HG03139 (cell line): ENCODE results near the gene ZC3H7B.
"Not testable (repeated sequence)": the region's sequence is repeated elsewhere in the genome, so short reads cannot be mapped to it uniquely, and the experiment has no call there.

ENCODE experiments used
- ATAC-seq: cut with Tn5 transposase; IDR thresholded peaks from one replicate; pipeline ENCODE4 v1.9.1; 2021; ENCODE audit not compliant: unreplicated experiment

Gene ZC3H7B

GRCh38 chr22:41301085-41302020 lies at the start of gene ZC3H7B:
Gene ZC3H7B, plus strand, starts transcription at chr22:41301525. Its CDS starts 19,136 bp downstream, at chr22:41320661.
- peak; percentile 87 for ATAC-seq

DNA sequence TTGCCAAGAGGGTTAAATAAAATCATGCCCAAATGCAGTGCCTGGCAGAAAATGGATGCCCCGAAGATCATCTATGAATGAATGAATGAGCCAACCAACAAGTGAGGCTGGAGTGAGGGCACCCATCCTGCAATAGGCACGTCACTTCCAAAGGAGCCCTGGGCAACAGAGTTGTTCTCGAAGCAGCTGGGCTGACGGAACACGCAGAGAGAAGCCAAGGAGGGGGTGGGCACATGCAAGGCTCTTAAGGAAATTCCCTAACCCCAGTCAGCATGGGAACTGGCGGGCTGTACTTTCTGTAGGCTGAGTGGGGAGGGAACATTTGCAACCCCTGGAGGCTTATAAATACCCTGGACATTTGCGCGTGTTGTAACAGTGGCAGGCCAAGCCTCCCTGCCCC lies 49.0 kb upstream of the ZC3H7B start:
- ATAC-seq, result no peak

GRCh38 chr22:41254230-41254629 lies 47.1 kb upstream of the ZC3H7B start:
- ATAC-seq, result no peak

DNA sequence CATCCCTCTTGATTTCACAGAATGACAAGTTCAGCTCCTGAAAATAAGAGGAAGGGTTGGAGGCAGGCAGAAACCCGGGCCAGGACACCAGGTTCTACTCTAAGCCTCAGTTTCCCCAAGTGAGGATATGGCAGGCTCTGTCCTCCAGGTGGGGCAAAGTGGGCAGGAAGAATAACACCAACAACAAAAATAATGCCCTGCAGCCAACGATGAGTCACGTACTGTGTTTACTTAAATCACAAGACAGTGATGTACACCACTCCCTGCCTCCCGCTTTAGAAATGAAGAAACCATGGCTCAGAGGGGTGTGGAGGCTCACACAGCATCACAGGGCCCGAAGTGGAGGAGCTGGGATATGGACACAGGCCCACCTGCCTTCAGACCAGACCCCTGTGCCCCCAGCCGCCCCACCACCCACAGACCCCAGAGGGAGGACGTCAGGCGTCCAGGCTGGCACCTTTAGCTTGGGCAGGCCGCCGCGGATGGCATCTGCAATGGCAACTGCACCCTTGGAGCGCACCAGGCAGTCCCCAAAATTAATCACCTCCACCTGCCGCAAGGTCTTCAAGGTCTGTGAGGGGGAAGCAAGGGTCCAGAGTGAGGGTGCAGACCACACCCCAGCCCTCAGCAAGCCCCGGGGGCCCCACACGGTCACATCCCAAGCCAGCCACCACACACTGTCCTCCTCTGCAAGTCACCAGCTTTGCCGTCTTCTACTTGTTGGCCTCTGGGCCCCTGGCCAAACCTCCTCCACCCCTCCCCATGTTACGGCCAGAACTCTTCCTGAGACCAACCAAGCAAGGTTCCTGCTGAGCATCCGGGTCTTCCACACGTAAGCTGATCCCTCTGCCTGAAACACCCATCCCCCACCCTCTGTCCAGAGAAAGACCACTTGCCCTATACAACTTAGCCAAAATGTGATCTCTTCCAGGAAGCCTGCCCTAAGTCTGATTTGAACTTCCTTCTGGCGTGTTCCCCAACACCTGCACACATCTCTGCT lies 44.8 kb upstream of the ZC3H7B start:
- no peak for ATAC-seq

- no peak for ATAC-seq
Observed at GRCh38 chr22:41257696-41258095, 43.6 kb upstream of the ZC3H7B start.

- ATAC-seq, result not testable (repeated sequence)
Observed at GRCh38 chr22:41259756-41260155, 41.6 kb upstream of the ZC3H7B start.

DNA sequence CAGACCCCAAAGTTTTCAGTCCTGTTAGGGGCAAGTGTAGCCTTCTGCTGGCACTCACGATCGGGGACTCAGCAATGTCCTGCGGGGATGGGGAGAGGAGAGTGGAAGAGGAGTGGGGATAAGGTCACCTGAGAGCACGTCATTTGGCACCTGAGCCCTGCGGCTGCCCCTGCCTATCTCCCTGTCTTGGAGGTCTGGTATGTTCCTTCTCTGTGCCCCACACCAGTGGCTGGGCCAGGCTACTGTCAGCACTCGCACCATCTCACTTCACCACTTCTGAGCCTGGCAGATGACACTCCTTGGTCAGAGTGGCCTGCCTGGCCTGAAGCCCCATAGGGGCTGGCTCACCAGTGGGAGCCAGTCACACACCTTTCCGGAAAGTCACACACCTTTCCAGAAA lies 40.5 kb upstream of the ZC3H7B start:
- ATAC-seq, result no peak

- no peak for ATAC-seq
Observed at GRCh38 chr22:41261541-41262249, 39.6 kb upstream of the ZC3H7B start.

DNA sequence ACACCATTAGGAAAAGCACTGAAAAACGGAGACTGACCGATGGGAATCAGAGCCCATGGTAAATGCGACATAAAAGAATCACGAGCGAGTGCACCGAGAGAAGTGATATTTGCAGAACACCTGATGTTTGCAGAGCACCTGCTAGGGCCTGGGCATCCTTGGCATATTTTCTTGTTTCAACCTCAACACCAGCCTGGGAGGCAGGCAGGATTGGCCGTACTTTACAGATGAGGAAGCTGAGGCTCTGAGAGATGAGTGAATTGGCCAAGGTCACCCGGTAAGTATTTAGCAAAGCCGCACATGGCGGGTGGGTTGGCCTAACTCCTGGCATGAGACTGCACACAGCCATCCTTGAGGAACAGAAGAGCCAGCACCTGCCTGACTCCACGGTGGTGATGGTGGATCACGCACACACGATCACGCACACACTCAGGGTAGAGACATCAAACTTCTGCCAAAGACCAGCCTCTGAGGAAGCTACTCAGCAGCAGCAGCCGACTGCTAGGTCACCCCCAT lies 39.0 kb upstream of the ZC3H7B start:
- no peak for ATAC-seq

DNA sequence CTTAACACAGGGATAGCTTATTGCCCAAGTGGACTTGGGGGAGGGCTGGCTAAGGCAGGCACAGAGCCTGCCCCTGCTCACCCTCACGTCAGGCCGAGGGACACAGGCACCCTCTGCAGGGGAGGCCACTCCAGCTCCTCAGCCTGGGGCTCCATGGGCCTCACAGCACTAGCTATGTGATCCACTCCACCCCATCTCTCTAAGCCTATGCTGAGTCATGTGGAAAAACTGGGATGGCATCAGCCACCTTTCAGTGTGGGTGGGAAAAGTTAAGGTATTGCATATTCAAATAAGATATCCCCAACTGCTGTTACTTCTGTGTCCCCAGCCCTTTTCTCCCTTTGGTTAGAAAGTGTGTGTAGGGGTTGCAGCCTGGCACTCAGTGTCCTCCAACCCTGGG lies 37.6 kb upstream of the ZC3H7B start:
- no peak for ATAC-seq

- no peak for ATAC-seq
Observed at GRCh38 chr22:41264408-41264941, 36.9 kb upstream of the ZC3H7B start.

DNA sequence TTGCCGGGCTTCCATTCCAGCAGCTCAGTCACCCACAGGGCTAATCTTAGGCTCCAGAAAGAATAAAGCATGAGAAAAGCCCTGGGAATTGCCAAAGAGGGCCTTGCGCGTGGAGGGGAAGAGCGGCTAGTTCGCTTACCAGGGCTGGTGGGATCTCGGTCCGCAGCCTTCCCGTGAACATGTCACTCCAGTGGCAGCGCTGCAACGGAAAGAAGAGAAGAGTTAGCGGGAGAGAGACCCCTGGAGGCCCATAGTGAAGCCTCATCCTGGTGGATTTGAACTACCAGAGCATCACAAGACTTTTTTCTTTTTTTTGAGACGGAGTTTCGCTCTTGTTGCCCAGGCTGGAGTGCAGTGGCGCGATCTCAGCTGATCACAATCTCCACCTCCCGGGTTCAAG lies 33.4 kb upstream of the ZC3H7B start:
- no peak for ATAC-seq

GRCh38 chr22:41271787-41272186 lies 29.5 kb upstream of the ZC3H7B start:
- no peak for ATAC-seq

DNA sequence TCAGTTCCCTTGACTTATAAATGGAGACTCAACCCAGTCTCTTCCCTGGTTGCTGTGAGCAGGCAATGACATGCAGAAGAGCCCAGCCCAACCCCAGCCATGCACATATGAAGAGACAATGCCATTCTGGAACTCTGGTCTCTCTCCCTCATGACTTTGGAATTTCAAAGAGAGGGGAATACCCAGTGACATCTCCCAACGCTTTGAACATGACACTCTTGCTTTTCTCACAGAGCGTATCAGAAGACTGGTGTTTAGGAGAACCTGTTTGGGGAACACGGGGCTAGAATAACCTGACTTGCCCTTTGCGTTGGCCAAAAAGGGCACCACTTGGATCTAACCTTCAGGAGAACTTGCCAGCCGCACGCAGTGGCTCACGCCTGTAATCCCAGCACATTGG lies 28.2 kb upstream of the ZC3H7B start:
- ATAC-seq, result no peak

- no peak for ATAC-seq
Observed at GRCh38 chr22:41274856-41275255, 26.5 kb upstream of the ZC3H7B start.

- no peak for ATAC-seq
Observed at GRCh38 chr22:41280065-41280464, 21.3 kb upstream of the ZC3H7B start.

DNA sequence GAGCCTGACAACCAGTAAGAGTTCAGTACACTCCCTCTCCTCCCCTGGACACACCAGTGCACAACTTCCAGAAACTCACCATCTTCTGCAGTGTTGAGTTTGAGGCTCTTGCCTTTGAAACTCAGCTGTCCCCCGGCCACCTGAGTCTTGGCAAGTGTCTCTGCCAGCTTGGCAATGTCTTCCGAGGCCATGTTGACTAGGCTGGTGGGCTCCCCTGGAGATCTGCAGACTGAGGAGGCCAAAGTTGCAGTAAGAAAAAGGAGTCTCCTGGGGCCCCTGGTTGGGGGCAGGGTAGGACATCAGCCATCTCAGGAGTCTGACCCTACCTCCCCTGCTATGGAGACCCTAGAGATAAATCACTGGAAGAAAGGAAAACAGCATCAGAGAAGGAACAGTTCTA lies 20.5 kb upstream of the ZC3H7B start:
- ATAC-seq, result no peak

GRCh38 chr22:41284465-41284864 lies 16.9 kb upstream of the ZC3H7B start:
- no peak for ATAC-seq

GRCh38 chr22:41285441-41285819 lies 15.9 kb upstream of the ZC3H7B start:
- ATAC-seq, result peak; percentile 15

GRCh38 chr22:41285820-41286638 lies 15.3 kb upstream of the ZC3H7B start, which contains the start of gene RANGAP1:
Gene RANGAP1, minus strand, starts transcription at chr22:41286187. Its CDS starts 5,143 bp downstream, at chr22:41281044.
- ATAC-seq, result peak; percentile 93
